Astrocyte (in vitro differentiated cells and primary cell): ENCODE results near the gene THOC6. TPM values are rescaled to one million over a fixed set of nuclear protein-coding genes. Genes with fewer than 3 reads are reported as not detected.

ENCODE experiments used
- DNase-seq: peaks from one replicate; pipeline ENCODE4 v3.0.0-alpha.2; 2010; ENCODE audit warnings: low read depth
- FAIRE-seq: peaks from 2 replicates; lab custom pipeline; 2011; peaks lifted over from hg19 to GRCh38; lab: Jason Lieb, UNC
- H2AFZ ChIP-seq: 2 replicates; pipeline ENCODE4 v1.6.0; 2012; ENCODE audit warnings: low read depth, low read length, inconsistent platforms
- H3K27ac ChIP-seq: 2 replicates; pipeline ENCODE4 v1.5.1; 2011; ENCODE audit warnings: low read depth, low read length, inconsistent platforms
- H3K27me3 ChIP-seq: 2 replicates; pipeline ENCODE4 v1.6.0; 2011; ENCODE audit warnings: low read length, inconsistent platforms; ENCODE audit not compliant: insufficient read depth
- H3K36me3 ChIP-seq: 2 replicates; pipeline ENCODE4 v1.5.1; 2011; ENCODE audit warnings: low read length, inconsistent platforms; ENCODE audit not compliant: insufficient read depth
- H3K4me1 ChIP-seq: 2 replicates; pipeline ENCODE4 v1.5.1; 2011; ENCODE audit warnings: low read length, inconsistent platforms; ENCODE audit not compliant: insufficient read depth
- H3K4me2 ChIP-seq: 2 replicates; pipeline ENCODE4 v1.6.0; 2012; ENCODE audit warnings: low read length, inconsistent platforms
- H3K4me3 ChIP-seq: 2 replicates; pipeline ENCODE4 v1.5.1; 2011; ENCODE audit warnings: low read depth, mild to moderate bottlenecking, low read length, inconsistent platforms; ENCODE audit not compliant: insufficient read depth
- H3K79me2 ChIP-seq: 2 replicates; pipeline ENCODE4 v1.6.0; 2012; ENCODE audit warnings: mild to moderate bottlenecking, low read length, inconsistent platforms; ENCODE audit not compliant: insufficient read depth
- H3K9ac ChIP-seq: 2 replicates; pipeline ENCODE4 v1.6.0; 2012; ENCODE audit warnings: mild to moderate bottlenecking, low read length, inconsistent platforms
- H3K9me3 ChIP-seq: 2 replicates; pipeline ENCODE4 v1.5.1; 2012; ENCODE audit warnings: low read depth, mild to moderate bottlenecking, low read length, inconsistent platforms; ENCODE audit not compliant: insufficient read depth
- H4K20me1 ChIP-seq: 2 replicates; pipeline ENCODE4 v1.6.0; 2012; ENCODE audit warnings: low read length, inconsistent platforms; ENCODE audit not compliant: insufficient read depth
- H3K27ac Mint-ChIP-seq: one replicate; pipeline ENCODE4 v1.8.0; 2021; ENCODE audit warnings: mild to moderate bottlenecking, mixed read lengths; ENCODE audit not compliant: unreplicated experiment
- H3K27me3 Mint-ChIP-seq: one replicate; pipeline ENCODE4 v1.8.0; 2021; ENCODE audit warnings: low read depth, mixed read lengths; ENCODE audit not compliant: unreplicated experiment
- H3K36me3 Mint-ChIP-seq: one replicate; pipeline ENCODE4 v1.8.0; 2021; ENCODE audit warnings: low read depth, mixed read lengths; ENCODE audit not compliant: unreplicated experiment
- H3K4me1 Mint-ChIP-seq: one replicate; pipeline ENCODE4 v1.8.0; 2021; ENCODE audit warnings: low read depth, mixed read lengths; ENCODE audit not compliant: unreplicated experiment
- H3K4me3 Mint-ChIP-seq: one replicate; pipeline ENCODE4 v1.8.0; 2021; ENCODE audit warnings: mild to moderate bottlenecking, moderate library complexity, mixed read lengths; ENCODE audit not compliant: unreplicated experiment
- H3K9me3 Mint-ChIP-seq: one replicate; pipeline ENCODE4 v1.8.0; 2021; ENCODE audit warnings: mild to moderate bottlenecking, mixed read lengths; ENCODE audit not compliant: unreplicated experiment
- EZH2 ChIP-seq: IDR thresholded peaks from 2 replicates; pipeline ENCODE4 v1.6.1; 2012; ENCODE audit warnings: mild to moderate bottlenecking, low read length, inconsistent platforms; ENCODE audit not compliant: insufficient read depth
- total RNA-seq: library from RNA; stranded (reverse); gene quantifications from 2 replicates; pipeline ENCODE4 v1.2.1, GENCODE V29; 2021
- TF ChIP-seq, protein P1 (sequence below): IDR thresholded peaks from 2 replicates; pipeline ENCODE4 v1.5.1; 2011; ENCODE audit warnings: low read depth, mild to moderate bottlenecking, inconsistent platforms, low read length, moderate library complexity; ENCODE audit not compliant: insufficient read depth

THOC6 gene
- total RNA-seq, 1 donor from 2014 or later: 22.3 TPM

DNA sequence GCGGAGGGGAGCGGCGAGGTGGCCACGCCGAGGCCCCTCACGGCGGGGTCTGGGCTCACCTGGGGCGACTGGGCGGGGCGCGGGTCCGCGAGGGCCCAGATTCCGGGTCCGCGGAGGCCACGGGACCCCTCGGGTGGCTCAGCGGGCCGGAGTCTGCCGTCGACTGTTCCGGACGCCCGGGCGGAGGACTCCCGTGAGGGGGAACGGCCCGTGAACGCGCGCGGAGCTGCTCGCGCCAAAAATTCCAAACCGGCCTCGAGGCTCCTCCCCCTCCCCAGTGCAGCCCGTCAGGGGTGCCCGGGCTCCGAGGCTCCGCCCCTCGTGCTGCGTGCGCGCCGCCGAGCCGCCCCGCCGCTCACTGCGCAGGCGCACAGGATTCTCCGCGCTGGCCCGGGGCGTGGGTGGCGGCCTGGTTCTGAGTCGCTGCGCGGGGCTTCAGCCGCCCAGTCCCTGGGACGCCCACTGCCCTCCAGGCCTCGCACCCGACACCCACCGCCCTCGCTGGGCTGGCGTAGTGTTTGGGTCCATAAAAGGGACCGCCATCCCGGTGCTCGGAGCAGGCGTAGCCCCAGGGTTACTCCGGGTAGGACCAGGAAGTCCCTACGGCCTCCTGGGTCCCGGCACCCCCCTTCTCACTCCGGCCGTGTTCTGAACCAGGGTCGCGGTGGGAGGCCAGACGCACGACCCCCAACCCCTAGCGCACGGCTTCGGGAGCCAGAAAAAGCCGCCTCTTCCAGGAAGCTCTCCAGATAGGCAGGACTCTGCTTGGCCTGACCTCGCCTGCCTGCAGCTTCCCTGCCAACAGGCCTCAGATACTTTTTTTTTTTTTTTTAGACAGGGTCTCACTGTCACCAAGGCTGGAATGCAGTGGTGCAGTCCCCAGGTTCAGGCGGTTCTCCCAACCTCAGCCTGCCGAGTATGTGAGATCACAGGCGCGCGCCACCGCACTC lies 43.3 kb upstream of the THOC6 start, which contains the start of gene PKMYT1:
PKMYT1 (minus strand) TSS at position 220 of the 950 bp plus-strand sequence. CDS start 789 bp downstream, outside the sequence.
- H4K20me1 ChIP-seq: no peaks in the 10 kb centered on the region
- H3K27ac ChIP-seq: peak within 1 kb of the TSS; percentile 77
- H3K9me3 ChIP-seq: no peaks in the 10 kb centered on the region
- no peak for FAIRE-seq
- peak within 1 kb of the TSS; percentile 97 for H3K4me2 ChIP-seq
- peak within 1 kb of the TSS; percentile 72 for H3K27ac Mint-ChIP-seq
- no peaks in the 10 kb centered on the region for H3K9me3 Mint-ChIP-seq
- no peak for TF ChIP-seq EZH2
- TF ChIP-seq, protein P1, sequence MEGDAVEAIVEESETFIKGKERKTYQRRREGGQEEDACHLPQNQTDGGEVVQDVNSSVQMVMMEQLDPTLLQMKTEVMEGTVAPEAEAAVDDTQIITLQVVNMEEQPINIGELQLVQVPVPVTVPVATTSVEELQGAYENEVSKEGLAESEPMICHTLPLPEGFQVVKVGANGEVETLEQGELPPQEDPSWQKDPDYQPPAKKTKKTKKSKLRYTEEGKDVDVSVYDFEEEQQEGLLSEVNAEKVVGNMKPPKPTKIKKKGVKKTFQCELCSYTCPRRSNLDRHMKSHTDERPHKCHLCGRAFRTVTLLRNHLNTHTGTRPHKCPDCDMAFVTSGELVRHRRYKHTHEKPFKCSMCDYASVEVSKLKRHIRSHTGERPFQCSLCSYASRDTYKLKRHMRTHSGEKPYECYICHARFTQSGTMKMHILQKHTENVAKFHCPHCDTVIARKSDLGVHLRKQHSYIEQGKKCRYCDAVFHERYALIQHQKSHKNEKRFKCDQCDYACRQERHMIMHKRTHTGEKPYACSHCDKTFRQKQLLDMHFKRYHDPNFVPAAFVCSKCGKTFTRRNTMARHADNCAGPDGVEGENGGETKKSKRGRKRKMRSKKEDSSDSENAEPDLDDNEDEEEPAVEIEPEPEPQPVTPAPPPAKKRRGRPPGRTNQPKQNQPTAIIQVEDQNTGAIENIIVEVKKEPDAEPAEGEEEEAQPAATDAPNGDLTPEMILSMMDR: no peak
- H3K9ac ChIP-seq: peak within 1 kb of the TSS; percentile 92
- H3K79me2 ChIP-seq: peaks cover 6% of the 10 kb centered on the region
- no peaks in the 10 kb centered on the region for H3K36me3 ChIP-seq
- H3K36me3 Mint-ChIP-seq: no peaks in the 10 kb centered on the region
- H3K4me3 Mint-ChIP-seq: peak within 1 kb of the TSS; percentile 83
- H3K4me1 ChIP-seq: peaks cover 17% of the 10 kb centered on the region
- peaks cover 10% of the 10 kb centered on the region for H3K27me3 Mint-ChIP-seq
- H3K27me3 ChIP-seq: no peaks in the 10 kb centered on the region
- DNase-seq: peak; percentile 41
- peak within 1 kb of the TSS; percentile 68 for H3K4me3 ChIP-seq
- H2AFZ ChIP-seq: peak within 1 kb of the TSS; percentile 97
- peaks cover 3% of the 10 kb centered on the region for H3K4me1 Mint-ChIP-seq

DNA sequence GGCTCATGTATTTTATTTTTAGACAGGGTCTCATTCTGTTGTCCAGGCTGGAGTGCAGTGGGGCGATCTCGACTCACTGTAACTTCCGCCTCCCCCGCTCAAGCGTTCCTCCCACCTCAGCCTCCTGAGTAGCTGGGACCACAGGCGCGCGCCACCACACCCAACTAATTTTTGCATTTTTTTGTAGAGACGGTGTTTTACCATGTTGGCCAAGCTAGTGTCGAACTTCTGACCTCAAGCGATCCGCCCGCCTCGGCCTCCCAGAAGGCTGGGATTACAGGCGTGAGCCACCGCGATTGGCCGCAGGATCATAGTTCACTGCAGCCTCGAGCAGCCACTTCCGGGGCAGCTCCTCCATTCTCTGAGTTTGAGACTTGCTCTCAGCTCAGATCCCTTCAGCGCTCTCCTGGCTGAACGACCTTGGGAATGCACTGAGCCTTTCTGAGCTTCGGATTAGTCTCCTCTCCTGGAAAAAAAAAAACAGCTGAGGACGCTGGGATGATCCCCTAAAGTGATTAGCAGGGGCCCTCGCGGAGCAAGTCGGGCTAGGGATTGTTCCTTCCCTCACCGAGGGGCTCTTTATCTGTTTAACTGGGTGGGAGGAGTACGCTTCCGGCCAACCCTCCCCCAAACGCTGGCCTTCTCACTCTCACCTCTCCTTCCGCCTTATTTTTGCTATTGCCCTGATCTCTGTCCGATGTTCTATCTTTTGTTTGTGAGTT lies 42.5 kb upstream of the THOC6 start:
- H3K9ac ChIP-seq: peak overlapping the region; percentile 92
- FAIRE-seq (no peak), DNase-seq (no peak)
- Mint-ChIP-seq H3K27ac (peak overlapping the region; percentile 72), H3K27me3 (peaks cover 12% of the 10 kb centered on the region), H3K4me1 (peaks cover 3% of the 10 kb centered on the region), H3K36me3 (no peaks in the 10 kb centered on the region), H3K9me3 (no peaks in the 10 kb centered on the region), H3K4me3 (peak overlapping the region; percentile 83)
- H2AFZ ChIP-seq: no peak overlapping the region
- H3K4me1 ChIP-seq: peaks cover 17% of the 10 kb centered on the region
- H3K27ac ChIP-seq: no peak overlapping the region
- H3K4me3 ChIP-seq: peak overlapping the region; percentile 68
- H3K9me3 ChIP-seq: no peaks in the 10 kb centered on the region
- H4K20me1 ChIP-seq: no peaks in the 10 kb centered on the region
- H3K27me3 ChIP-seq: no peaks in the 10 kb centered on the region
- peaks cover 6% of the 10 kb centered on the region for H3K79me2 ChIP-seq
- H3K36me3 ChIP-seq: no peaks in the 10 kb centered on the region
- TF ChIP-seq EZH2: no peak
- TF ChIP-seq, protein P1: no peak
- H3K4me2 ChIP-seq: peak overlapping the region; percentile 97
